Astrocyte of the spinal cord (primary cell): ENCODE measurements around the gene MOSPD2.

Experiments
- DNase-seq: peaks from one replicate; pipeline ENCODE4 v3.0.0; 2011; ENCODE audit warnings: low read depth, low spot score
- H3K4me3 ChIP-seq: 2 replicates; pipeline ENCODE4 v1.5.1; 2011; ENCODE audit warnings: low read depth, mild to moderate bottlenecking, low read length, moderate library complexity
- in situ Hi-C: cut with HindIII; loops from 2 replicates; pipeline ENCODE4 v1.10.0; 2017; ENCODE audit warnings: low sequenced_read_pairs
- TF ChIP-seq, protein P1 (sequence below): IDR thresholded peaks from 2 replicates; pipeline ENCODE4 v1.5.1; 2012; ENCODE audit warnings: low read depth, mild to moderate bottlenecking, low read length, inconsistent platforms

MOSPD2 gene

DNA sequence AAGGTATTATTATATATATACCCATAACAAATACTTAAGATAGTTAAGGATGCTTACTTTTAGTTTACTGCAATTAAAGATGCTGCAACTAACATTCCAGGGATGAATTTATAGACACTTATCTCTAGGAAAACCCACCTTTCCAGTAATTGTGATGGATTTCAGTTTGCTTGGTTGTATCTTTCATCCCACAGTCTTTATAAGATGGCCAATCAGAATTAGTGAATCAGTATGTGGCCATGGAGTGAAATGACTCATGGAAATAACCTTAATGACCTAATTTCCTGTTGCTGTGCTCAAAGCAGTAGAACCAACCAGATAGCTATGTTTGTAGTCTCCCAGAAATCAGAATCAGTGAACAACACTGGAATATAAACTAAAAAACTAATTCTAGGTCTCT, 26.4 kb downstream of the MOSPD2 start:
- in situ Hi-C loops: no loop called here
- DNase-seq: peak; percentile 63
- H3K4me3 ChIP-seq: no peak overlapping the region
- TF ChIP-seq, protein P1, sequence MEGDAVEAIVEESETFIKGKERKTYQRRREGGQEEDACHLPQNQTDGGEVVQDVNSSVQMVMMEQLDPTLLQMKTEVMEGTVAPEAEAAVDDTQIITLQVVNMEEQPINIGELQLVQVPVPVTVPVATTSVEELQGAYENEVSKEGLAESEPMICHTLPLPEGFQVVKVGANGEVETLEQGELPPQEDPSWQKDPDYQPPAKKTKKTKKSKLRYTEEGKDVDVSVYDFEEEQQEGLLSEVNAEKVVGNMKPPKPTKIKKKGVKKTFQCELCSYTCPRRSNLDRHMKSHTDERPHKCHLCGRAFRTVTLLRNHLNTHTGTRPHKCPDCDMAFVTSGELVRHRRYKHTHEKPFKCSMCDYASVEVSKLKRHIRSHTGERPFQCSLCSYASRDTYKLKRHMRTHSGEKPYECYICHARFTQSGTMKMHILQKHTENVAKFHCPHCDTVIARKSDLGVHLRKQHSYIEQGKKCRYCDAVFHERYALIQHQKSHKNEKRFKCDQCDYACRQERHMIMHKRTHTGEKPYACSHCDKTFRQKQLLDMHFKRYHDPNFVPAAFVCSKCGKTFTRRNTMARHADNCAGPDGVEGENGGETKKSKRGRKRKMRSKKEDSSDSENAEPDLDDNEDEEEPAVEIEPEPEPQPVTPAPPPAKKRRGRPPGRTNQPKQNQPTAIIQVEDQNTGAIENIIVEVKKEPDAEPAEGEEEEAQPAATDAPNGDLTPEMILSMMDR: no peak

DNA sequence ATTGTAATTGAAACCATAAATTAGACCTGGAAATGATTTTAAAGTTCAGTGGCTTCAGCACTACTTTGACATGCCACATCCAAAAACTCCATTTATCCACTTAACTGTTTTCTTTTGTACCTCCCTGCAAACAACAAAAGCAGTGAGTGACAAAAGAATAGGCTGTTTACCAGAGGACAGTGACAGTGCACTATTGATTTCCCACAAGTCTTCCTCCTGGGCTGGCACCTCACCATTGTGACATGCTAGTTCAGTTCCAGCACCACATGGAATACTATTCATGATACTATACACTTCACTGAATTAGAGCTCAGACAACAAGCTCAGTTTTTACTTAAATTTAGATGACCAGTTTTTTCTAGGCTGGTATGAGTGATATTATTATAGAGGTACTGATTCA, 29.3 kb downstream of the MOSPD2 start:
- TF ChIP-seq, protein P1: no peak
- no peak for DNase-seq
- in situ Hi-C loops: no loop called here
- no peak overlapping the region for H3K4me3 ChIP-seq

DNA sequence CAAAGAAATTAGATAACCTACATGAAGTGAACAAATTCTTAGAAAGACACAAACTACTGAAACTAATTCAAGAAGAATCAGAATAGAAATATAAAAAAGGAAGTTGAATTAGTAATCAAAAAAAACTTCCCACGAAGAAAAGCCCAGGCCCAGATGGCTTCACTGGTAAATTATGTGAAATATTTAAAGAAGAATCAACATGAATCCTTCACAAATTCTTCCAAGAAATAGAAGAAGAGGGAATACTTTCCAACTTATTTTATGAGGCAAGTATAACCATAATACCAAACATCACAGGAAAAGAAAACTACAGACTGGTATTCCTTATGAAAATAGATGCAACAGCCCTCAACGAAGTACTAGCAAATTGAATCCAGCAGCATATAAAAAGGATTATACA, 30.7 kb downstream of the MOSPD2 start:
- TF ChIP-seq, protein P1: no peak
- DNase-seq: no peak
- H3K4me3 ChIP-seq: no peak overlapping the region
- in situ Hi-C loops: no loop called here

DNA sequence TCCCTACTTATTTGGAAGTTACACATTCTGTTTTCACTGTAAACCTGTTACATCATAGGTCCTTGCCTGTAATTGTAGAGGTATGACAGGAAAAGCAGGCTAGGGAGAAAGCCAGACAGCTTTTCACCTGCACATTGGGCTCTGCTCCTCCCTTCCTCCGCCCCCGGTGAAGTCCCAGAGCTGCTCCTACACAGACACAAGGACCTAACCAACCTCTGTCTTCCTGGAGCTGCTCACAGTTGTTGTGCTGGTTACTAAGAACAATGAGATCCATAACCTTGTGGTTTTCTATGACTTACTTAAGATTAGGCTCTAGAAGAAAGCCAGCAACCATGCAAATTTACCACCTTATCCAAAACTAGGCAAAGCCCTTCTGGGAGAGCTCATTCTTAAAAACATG, 40.0 kb downstream of the MOSPD2 start:
- TF ChIP-seq, protein P1: no peak
- no peak overlapping the region for H3K4me3 ChIP-seq
- in situ Hi-C loops: no loop called here
- peak; percentile 43 for DNase-seq

DNA sequence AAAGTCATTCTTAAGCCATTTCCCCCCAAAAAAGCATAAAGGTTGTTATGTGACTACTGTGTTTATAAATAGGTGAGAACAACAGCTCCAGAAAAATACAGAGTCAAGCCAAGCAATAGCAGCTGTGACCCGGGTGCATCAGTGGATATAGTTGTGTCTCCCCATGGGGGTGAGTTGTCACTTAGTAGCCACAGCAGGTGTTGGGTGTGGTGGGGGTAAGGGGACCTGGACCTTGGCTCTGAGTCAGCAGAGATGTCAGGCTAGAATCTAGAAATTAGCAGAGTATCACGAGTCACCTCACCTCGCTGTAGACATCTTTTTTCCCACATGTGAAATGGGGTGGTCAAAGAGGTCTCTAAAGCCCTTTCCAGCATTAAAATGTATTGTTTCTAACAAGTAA, 42.4 kb downstream of the MOSPD2 start:
- TF ChIP-seq, protein P1: no peak
- H3K4me3 ChIP-seq: no peak overlapping the region
- no peak for DNase-seq
- in situ Hi-C loops: no loop called here

DNA sequence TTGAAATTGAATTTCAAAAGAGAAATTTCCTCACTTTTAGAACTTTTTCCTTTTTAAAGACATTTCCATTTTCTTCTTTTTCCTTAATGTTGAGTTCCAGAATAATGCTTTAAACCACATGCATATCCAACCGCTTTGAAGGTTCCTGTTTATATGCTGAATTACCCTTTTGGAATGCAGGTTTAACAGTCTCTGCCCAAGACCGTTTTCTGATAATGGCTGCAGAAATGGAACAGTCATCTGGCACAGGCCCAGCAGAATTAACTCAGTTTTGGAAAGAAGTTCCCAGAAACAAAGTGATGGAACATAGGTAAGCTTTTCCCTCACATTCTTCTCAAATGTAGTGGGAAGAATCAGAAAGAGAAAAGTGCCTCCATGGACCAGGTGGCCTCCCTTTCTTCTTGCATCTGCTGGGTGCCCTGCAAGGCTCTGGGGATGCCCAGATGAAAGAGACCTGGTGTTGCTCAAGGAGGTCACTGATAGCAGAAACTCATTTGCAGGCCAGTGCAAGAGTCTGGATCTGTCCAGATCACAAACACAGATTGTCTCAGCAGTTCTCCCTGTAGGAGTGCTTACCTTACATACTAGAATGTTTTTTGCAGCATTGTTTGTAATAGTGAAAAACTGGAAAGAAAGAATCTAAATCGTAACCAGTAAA, 42.9 kb downstream of the MOSPD2 start:
- H3K4me3 ChIP-seq: no peak overlapping the region
- in situ Hi-C loops: no loop called here
- DNase-seq: peak; percentile 78
- TF ChIP-seq, protein P1: no peak
